AML-193 (cell line): Measurements from ENCODE around the gene PDE4B.
"Not testable (repeated sequence)": the region's sequence is repeated elsewhere in the genome, so short reads cannot be mapped to it uniquely, and the experiment has no call there.

Experiments used
- DNase-seq, 2 experiments: peaks; one replicate each; lab custom pipeline; 2025; lab: John Stamatoyannopoulos, UW

PDE4B gene

GRCh38 chr1:66393586-66394287 lies 601.0 kb downstream of the PDE4B start:
- peak; percentile 96 to 97 for DNase-seq

GRCh38 chr1:66394603-66395002 lies 601.9 kb downstream of the PDE4B start:
- DNase-seq: no peak

- DNase-seq: peak; percentile 95 to 97
These were observed 602.7 kb downstream of the PDE4B start for GRCh38 chr1:66395202-66396061.

- DNase-seq: no peak
These were observed 603.7 kb downstream of the PDE4B start for GRCh38 chr1:66396212-66396890.

GRCh38 chr1:66397192-66397591 lies 604.5 kb downstream of the PDE4B start:
- DNase-seq: peak; percentile 46 to 52

- no peak for DNase-seq
These were observed 607.3 kb downstream of the PDE4B start for GRCh38 chr1:66399888-66400529.

GRCh38 chr1:66400660-66401059 lies 608.0 kb downstream of the PDE4B start:
- no peak for DNase-seq

- no peak for DNase-seq
These were observed 608.5 kb downstream of the PDE4B start for GRCh38 chr1:66401244-66401643.

GRCh38 chr1:66402194-66402593 lies 609.5 kb downstream of the PDE4B start:
- no peak for DNase-seq

- DNase-seq: no peak
These were observed 610.5 kb downstream of the PDE4B start for GRCh38 chr1:66403007-66403731.

GRCh38 chr1:66405061-66405460 lies 612.4 kb downstream of the PDE4B start:
- no peak for DNase-seq

- DNase-seq: not testable (repeated sequence)
These were observed 618.8 kb downstream of the PDE4B start for GRCh38 chr1:66411449-66411848.

GRCh38 chr1:66412704-66413103 lies 620.0 kb downstream of the PDE4B start:
- DNase-seq: no peak

- no peak for DNase-seq
These were observed 620.6 kb downstream of the PDE4B start for GRCh38 chr1:66413136-66413837.

- no peak for DNase-seq
These were observed 621.1 kb downstream of the PDE4B start for GRCh38 chr1:66413838-66414175.

GRCh38 chr1:66415281-66415680 lies 622.6 kb downstream of the PDE4B start:
- no peak for DNase-seq

- peak; percentile 21 to 49 for DNase-seq
These were observed 623.2 kb downstream of the PDE4B start for GRCh38 chr1:66415866-66416265.

GRCh38 chr1:66416295-66416694 lies 623.6 kb downstream of the PDE4B start:
- DNase-seq: peak; percentile 60 to 64

- DNase-seq: no peak
These were observed 625.3 kb downstream of the PDE4B start for GRCh38 chr1:66418021-66418420.

- DNase-seq: peak; percentile 65 to 67
These were observed 627.5 kb downstream of the PDE4B start for GRCh38 chr1:66420171-66420570.

- not testable (repeated sequence) for DNase-seq
These were observed 628.2 kb downstream of the PDE4B start for GRCh38 chr1:66420906-66421305.
